Raji (cell line): ENCODE measurements around the gene LYPLAL1.

Source experiments
- POLR2A ChIP-seq: IDR thresholded peaks from 2 replicates; pipeline ENCODE4 v1.6.1; 2011; ENCODE audit warnings: low read depth, low read length, control low read depth; ENCODE audit not compliant: insufficient read depth

LYPLAL1 gene

DNA sequence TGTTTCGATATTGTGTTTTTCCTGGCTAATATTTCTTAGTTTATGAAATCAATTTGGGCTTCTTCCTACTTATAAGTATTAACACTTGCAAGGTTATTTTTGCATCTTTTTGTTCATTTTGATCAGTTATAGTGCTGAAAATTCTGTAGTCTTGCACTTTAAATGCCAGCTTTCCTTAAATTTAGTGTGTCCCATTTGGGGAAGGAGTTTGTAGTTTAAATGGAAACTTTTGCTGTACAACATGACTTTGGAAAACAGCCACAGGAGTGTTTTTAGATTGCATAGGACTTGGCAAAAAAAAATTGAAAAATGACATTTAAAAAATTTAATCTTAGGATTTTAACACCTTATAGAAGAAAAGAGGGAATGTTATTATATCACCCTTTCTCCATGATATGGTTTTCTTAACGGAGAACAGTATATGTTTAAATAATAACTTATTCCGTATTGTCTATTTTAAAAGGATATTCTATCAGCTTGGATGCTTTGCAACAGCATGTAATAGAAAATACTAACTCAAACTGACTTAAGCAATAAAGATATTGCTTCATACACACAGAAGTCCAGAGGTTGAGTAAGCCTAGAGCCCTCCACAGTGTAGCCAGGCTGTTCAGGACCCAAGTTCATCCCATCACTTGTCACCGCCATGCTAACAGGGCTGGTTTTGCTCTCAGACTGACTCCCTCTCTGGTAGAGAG lies 53.8 kb downstream of the LYPLAL1 start:
- TF ChIP-seq POLR2A, result no peak

GRCh38 chr1:219228058-219228419 lies 54.4 kb downstream of the LYPLAL1 start:
- TF ChIP-seq POLR2A, result no peak

- TF ChIP-seq POLR2A, result no peak
These were observed 59.2 kb downstream of the LYPLAL1 start for GRCh38 chr1:219232890-219233289.

DNA sequence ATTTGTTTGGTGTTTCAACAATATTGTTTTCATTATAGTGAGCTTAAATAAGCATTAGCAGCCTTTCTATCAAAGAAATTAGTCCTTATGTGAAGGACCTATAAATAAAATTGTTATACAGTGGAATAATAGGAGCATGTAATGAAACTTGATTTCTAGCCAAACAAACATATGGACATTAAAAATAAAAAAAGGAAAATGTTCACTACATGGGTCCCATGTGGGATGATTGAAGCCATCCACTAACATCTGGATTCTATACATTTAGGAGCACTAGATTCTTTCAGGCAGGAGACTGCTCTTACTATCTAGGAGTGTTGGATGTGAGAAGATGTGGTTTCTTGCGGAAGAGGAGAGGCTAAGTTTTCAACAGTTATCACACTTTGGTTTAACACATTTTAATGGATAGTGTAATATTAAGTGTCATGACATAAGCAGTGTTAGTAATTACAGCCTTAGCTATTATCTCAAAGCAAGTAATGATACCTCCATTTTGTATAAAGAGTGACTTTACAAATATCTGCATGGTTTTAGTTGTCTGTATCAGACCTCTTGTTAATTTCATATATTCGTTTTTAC lies 62.3 kb downstream of the LYPLAL1 start:
- TF ChIP-seq POLR2A, result no peak

DNA sequence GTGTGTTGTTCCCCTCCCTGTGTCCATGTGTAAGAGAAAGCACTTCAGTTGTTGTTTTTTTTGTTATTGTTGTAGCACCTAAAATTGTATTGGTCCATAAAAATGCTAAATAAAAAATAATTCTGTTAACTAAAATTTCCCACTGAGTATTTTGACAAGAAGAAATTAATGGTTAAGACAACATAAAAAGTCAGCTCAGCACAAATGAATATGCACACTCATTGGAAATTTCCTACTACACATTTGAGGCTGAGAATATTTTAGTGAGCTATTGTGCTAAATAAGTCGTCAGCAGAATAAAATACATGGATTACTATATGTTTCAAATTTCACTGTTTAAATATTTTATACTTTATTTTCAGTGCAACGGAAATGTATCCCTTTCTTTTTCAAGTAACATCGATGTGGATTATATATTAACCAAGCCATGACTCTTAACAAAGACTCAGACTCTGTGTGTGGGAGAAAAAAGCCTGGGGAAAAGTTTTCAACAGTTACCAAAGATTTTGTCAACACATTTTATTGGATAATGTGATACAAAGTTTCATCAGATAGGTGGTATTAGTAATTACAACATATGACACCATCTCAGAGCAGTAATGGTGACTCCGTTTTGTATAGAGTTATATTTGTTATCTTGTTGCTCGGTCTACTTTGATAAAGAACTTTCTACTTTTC lies 63.4 kb downstream of the LYPLAL1 start:
- TF ChIP-seq POLR2A, result no peak

GRCh38 chr1:219239518-219239917 lies 65.8 kb downstream of the LYPLAL1 start:
- no peak for TF ChIP-seq POLR2A

GRCh38 chr1:219244864-219245263 lies 71.2 kb downstream of the LYPLAL1 start:
- no peak for TF ChIP-seq POLR2A

DNA sequence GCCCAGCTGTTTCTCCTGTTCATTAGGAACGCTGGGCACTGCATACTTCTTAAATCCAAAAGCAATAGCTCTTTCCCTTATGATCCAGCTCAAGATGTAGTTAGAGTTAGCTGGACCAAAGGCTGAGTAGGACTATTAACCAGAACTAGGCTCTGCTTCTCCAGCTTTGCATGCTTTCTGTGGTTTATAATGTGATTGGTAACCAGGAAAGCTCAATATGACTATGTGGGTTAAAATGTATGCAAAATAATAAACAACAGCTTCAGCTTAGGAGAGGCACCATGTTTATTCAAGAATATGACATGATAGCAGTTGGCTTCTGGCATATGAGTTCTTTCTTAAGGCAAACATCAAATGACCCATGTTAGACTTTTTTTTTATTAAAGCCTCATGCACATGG lies 73.8 kb downstream of the LYPLAL1 start:
- no peak for TF ChIP-seq POLR2A

DNA sequence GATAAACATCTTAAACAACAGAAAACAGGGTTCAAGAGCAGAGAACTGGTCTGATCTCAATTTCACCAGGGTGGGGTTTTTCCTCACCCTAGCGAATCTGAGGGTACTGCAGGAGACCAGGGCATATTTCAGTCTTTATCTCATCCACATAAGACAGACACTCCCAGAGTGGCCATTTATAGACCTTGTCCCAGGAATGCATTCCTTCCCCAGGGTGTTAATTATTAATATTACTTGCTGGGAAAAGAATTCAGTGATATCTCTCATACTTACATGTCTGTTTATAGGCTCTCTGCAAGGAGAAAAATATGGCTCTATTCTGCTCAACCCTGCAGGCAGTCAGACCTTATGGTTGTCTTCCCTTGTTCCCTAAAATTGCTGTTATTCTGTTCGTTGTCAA lies 84.1 kb downstream of the LYPLAL1 start:
- no peak for TF ChIP-seq POLR2A

GRCh38 chr1:219261454-219261853 lies 87.8 kb downstream of the LYPLAL1 start:
- no peak for TF ChIP-seq POLR2A
